SK-N-SH (cell line): ENCODE results near the gene DPF3. TPM values are rescaled to one million over a fixed set of nuclear protein-coding genes. Genes with fewer than 3 reads are reported as not detected.

Experiments used
- CTCF ChIA-PET: fragments of 300-600, 350-600 bp; formaldehyde crosslinking; extraction: SDS; loops from one replicate; lab custom pipeline; 2021; lab: Yijun Ruan, JAX
- POLR2A ChIA-PET: fragments of 350-600 bp; sonication (Branson Sonifier 250); formaldehyde crosslinking; extraction: SDS; loops from one replicate; lab custom pipeline; 2020; ENCODE audit warnings: antibody characterized with exemption, inconsistent platforms; lab: Yijun Ruan, JAX
- DNase-seq: peaks from one replicate; pipeline ENCODE4 v3.0.0; 2012
- H2AFZ ChIP-seq: fragments of 200-600 bp; sonication (generic); 2 replicates; pipeline ENCODE4 v1.8.1; 2016; ENCODE audit warnings: antibody characterized with exemption, mild to moderate bottlenecking, low read depth
- H3F3A ChIP-seq: fragments of 200-600 bp; sonication (generic); replicated peaks from 2 replicates; pipeline ENCODE3; 2016; ENCODE audit warnings: antibody characterized with exemption, mild to moderate bottlenecking; ENCODE audit not compliant: insufficient read depth
- H3K27ac ChIP-seq, 2 experiments: fragments of 200-500 bp in 1 of 2; fragments of 200-600 bp in 1 of 2; sonication (Bioruptor generic) in 1 of 2; sonication (generic), shearing (Covaris generic) in 1 of 2; 2 replicates each; pipeline versions ENCODE4 v1.5.1 to v1.6.1; 2014 to 2016; ENCODE audit warnings: low read depth in 2 of 2, inconsistent platforms in 1 of 2, low read length in 1 of 2, mild to moderate bottlenecking in 1 of 2, mixed read lengths in 1 of 2
- H3K27me3 ChIP-seq: fragments of 200-600 bp; sonication (generic), shearing (Covaris generic); 2 replicates; pipeline ENCODE4 v1.6.1; 2016; ENCODE audit warnings: mixed run types; ENCODE audit not compliant: insufficient read depth
- H3K36me3 ChIP-seq, 2 experiments: fragments of 200-500 bp in 1 of 2; fragments of 200-600 bp in 1 of 2; sonication (Bioruptor generic) in 1 of 2; sonication (generic) in 1 of 2; replicated peaks in 1 of 2; 2 replicates each; pipeline versions ENCODE3 to v1.5.1; 2014 to 2016; ENCODE audit warnings: low read length in 1 of 2, mild to moderate bottlenecking in 1 of 2; ENCODE audit not compliant: insufficient read depth in 2 of 2, control insufficient read depth in 1 of 2
- H3K4me1 ChIP-seq, 2 experiments: fragments of 200-500 bp in 1 of 2; fragments of 200-600 bp in 1 of 2; sonication (Bioruptor generic) in 1 of 2; sonication (generic), shearing (Covaris generic) in 1 of 2; 2 replicates each; pipeline versions ENCODE4 v1.5.1 to v1.6.1; 2014 to 2016; ENCODE audit warnings: low read depth in 1 of 2, low read length in 1 of 2, mixed run types in 1 of 2; ENCODE audit not compliant: insufficient read depth in 2 of 2, control insufficient read depth in 1 of 2
- H3K4me2 ChIP-seq: fragments of 200-600 bp; sonication (generic), shearing (Covaris generic); 2 replicates; pipeline ENCODE4 v1.6.1; 2017; ENCODE audit warnings: mixed run types
- H3K4me3 ChIP-seq, 2 experiments: fragments of 200-500 bp in 1 of 2; fragments of 200-600 bp in 1 of 2; sonication (Bioruptor generic) in 1 of 2; sonication (generic), shearing (Covaris generic) in 1 of 2; 2 replicates each; pipeline versions ENCODE4 v1.5.1 to v1.8.1; 2014 to 2016; ENCODE audit warnings: low read depth in 2 of 2, inconsistent platforms in 1 of 2, low read length in 1 of 2, mild to moderate bottlenecking in 1 of 2, mixed read lengths in 1 of 2, moderate library complexity in 1 of 2
- H3K79me2 ChIP-seq: fragments of 200-600 bp; sonication (generic); 2 replicates; pipeline ENCODE4 v1.8.1; 2017; ENCODE audit warnings: mild to moderate bottlenecking; ENCODE audit not compliant: insufficient read depth
- H3K9ac ChIP-seq: fragments of 200-600 bp; sonication (generic); 2 replicates; pipeline ENCODE4 v1.6.1; 2017; ENCODE audit warnings: mixed run types
- H3K9me2 ChIP-seq: fragments of 200-600 bp; sonication (generic); 2 replicates; pipeline ENCODE4 v1.6.1; 2017; ENCODE audit warnings: mixed run types
- H3K9me3 ChIP-seq: fragments of 200-600 bp; sonication (generic); 2 replicates; pipeline ENCODE4 v1.6.1; 2017; ENCODE audit warnings: mixed run types, mild to moderate bottlenecking, moderate library complexity
- H4K20me1 ChIP-seq: fragments of 200-600 bp; sonication (generic); 2 replicates; pipeline ENCODE4 v1.6.1; 2017; ENCODE audit warnings: mild to moderate bottlenecking, mixed run types; ENCODE audit not compliant: insufficient read depth
- EP300 ChIP-seq, 2 experiments: IDR thresholded peaks; 2 replicates each; pipeline versions ENCODE4 v1.4.0 to v1.6.1; 2012; ENCODE audit warnings: borderline replicate concordance in 1 of 2, low read depth in 1 of 2, low read length in 1 of 2
- EZH2phosphoT487 ChIP-seq: fragments of 200-600 bp; sonication (generic); IDR thresholded peaks from 2 replicates; pipeline ENCODE4 v1.6.1; 2017; ENCODE audit warnings: low read depth, mixed run types, mild to moderate bottlenecking, antibody characterized with exemption, moderate library complexity, borderline replicate concordance
- FOSL2 ChIP-seq: IDR thresholded peaks from 2 replicates; pipeline ENCODE4 v1.4.0; 2012; ENCODE audit warnings: low read depth, mild to moderate bottlenecking, moderate library complexity, borderline replicate concordance
- GABPA ChIP-seq: IDR thresholded peaks from 2 replicates; pipeline ENCODE4 v1.4.0; 2012; ENCODE audit warnings: low read depth, mild to moderate bottlenecking
- GATA2 ChIP-seq: sonication (generic); formaldehyde crosslinking; IDR thresholded peaks from 2 replicates; pipeline ENCODE4 v1.5.0; 2020; ENCODE audit warnings: mild to moderate bottlenecking, missing genetic modification reagents
- NRF1 ChIP-seq: IDR thresholded peaks from 2 replicates; pipeline ENCODE4 v1.6.1; 2012; ENCODE audit warnings: low read depth, mild to moderate bottlenecking, low read length
- RCOR1 ChIP-seq: fragments of 150-350 bp; IDR thresholded peaks from 2 replicates; pipeline ENCODE4 v1.6.1; 2017; ENCODE audit warnings: antibody characterized with exemption, low read length
- RFX5 ChIP-seq: IDR thresholded peaks from 2 replicates; pipeline ENCODE4 v1.6.1; 2012; ENCODE audit warnings: mild to moderate bottlenecking, improper control_type of control experiment, low read length
- RXRA ChIP-seq: IDR thresholded peaks from 2 replicates; pipeline ENCODE4 v1.4.0; 2012; ENCODE audit warnings: low read depth, mild to moderate bottlenecking, borderline replicate concordance
- SMC3 ChIP-seq: IDR thresholded peaks from 2 replicates; pipeline ENCODE4 v1.6.1; 2012; ENCODE audit warnings: low read depth, low read length, improper control_type of control experiment
- TAF1 ChIP-seq: IDR thresholded peaks from 2 replicates; pipeline ENCODE4 v1.6.1; 2012; ENCODE audit warnings: low read depth, mild to moderate bottlenecking, low read length, moderate library complexity, borderline replicate concordance
- TCF12 ChIP-seq: IDR thresholded peaks from 2 replicates; pipeline ENCODE4 v1.4.0; 2012
- YY1 ChIP-seq: IDR thresholded peaks from 2 replicates; pipeline ENCODE4 v1.4.0; 2012; ENCODE audit warnings: low read depth, mild to moderate bottlenecking
- WGBS: methylation state at CpG from one replicate; pipeline ENCODE4 v1.1.6; 2017; ENCODE audit warnings: low lambda C conversion rate; 5-methylcytosine and 5-hydroxymethylcytosine counted together
- polyA plus RNA-seq, 3 experiments: library from polyadenylated mRNA; depleted of rRNA; stranded (reverse); fragments of >200 nt; gene quantifications; 2 replicates each; pipeline ENCODE4 v1.2.3, GENCODE V29; 2012
- TF ChIP-seq, protein P1 (sequence below): IDR thresholded peaks from 2 replicates; pipeline ENCODE4 v1.4.0; 2012; ENCODE audit warnings: low read depth, borderline replicate concordance
- TF ChIP-seq, protein P2 (sequence below): IDR thresholded peaks from 2 replicates; pipeline ENCODE4; 2012
- TF ChIP-seq, protein P3 (sequence below): IDR thresholded peaks from 2 replicates; pipeline ENCODE4 v1.4.0; 2012; ENCODE audit warnings: low read depth, borderline replicate concordance

Gene DPF3
- polyA plus RNA-seq, 1 of the 3 experiments (the other 2 are of a cell fraction) = 2.8 TPM

DNA sequence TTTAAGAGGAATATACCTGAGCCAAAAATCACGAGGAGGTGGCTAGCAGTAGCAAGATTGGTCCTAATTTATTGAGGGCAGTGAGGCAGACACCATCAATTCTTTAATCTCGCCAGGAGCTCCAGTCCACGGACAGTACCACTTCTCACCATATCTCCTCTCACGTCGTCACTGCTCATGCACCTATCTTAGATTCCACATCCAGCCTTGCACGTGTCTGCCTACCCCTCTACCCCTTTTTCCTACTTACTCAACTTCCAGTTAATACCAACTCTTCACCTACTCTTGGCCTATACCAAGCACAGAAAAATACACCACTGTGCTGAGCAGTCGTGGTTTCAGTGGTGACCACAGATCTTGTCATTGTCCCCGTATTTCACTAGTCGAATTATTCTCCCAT lies 246.1 kb downstream of the DPF3 start:
- Histone ChIP-seq H3K9ac (no peak overlapping the region), H3K27ac (no peak overlapping the region), H3K4me1 (peaks cover 26 to 35% of the 10 kb centered on the region in 2 experiments), H3K36me3 (no peaks in the 10 kb centered on the region), H3K9me3 (no peaks in the 10 kb centered on the region), H3K27me3 (no peaks in the 10 kb centered on the region), H3F3A (no peaks in the 10 kb centered on the region), H3K4me2 (peak overlapping the region; percentile 56; the same call in 1 of the 2 replicates), H3K79me2 (no peaks in the 10 kb centered on the region), H2AFZ (no peak overlapping the region), H3K4me3 (no peak overlapping the region), H4K20me1 (no peaks in the 10 kb centered on the region), H3K9me2 (no peaks in the 10 kb centered on the region)
- no peak for TF ChIP-seq GATA2 (CRISPR knock-in tag)
- TF ChIP-seq, protein P1, sequence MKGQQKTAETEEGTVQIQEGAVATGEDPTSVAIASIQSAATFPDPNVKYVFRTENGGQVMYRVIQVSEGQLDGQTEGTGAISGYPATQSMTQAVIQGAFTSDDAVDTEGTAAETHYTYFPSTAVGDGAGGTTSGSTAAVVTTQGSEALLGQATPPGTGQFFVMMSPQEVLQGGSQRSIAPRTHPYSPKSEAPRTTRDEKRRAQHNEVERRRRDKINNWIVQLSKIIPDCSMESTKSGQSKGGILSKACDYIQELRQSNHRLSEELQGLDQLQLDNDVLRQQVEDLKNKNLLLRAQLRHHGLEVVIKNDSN = no peak
- no peak for TF ChIP-seq TCF12
- TF ChIP-seq RCOR1 = no peak
- TF ChIP-seq SMC3 = no peak
- TF ChIP-seq RFX5 = no peak
- TF ChIP-seq TAF1 = no peak
- no peak for TF ChIP-seq GABPA
- no peak for TF ChIP-seq RXRA
- TF ChIP-seq, protein P2, sequence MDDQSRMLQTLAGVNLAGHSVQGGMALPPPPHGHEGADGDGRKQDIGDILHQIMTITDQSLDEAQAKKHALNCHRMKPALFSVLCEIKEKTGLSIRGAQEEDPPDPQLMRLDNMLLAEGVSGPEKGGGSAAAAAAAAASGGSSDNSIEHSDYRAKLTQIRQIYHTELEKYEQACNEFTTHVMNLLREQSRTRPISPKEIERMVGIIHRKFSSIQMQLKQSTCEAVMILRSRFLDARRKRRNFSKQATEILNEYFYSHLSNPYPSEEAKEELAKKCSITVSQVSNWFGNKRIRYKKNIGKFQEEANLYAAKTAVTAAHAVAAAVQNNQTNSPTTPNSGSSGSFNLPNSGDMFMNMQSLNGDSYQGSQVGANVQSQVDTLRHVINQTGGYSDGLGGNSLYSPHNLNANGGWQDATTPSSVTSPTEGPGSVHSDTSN = no peak
- no peak for TF ChIP-seq EP300 (IDR thresholded peaks at IDR 0.05; ENCODE audit: borderline replicate concordance in 1 of 2, low read depth in 1 of 2, low read length in 1 of 2)
- no peak for TF ChIP-seq EZH2phosphoT487
- no peak for TF ChIP-seq FOSL2
- no peak for TF ChIP-seq NRF1
- TF ChIP-seq, protein P3, sequence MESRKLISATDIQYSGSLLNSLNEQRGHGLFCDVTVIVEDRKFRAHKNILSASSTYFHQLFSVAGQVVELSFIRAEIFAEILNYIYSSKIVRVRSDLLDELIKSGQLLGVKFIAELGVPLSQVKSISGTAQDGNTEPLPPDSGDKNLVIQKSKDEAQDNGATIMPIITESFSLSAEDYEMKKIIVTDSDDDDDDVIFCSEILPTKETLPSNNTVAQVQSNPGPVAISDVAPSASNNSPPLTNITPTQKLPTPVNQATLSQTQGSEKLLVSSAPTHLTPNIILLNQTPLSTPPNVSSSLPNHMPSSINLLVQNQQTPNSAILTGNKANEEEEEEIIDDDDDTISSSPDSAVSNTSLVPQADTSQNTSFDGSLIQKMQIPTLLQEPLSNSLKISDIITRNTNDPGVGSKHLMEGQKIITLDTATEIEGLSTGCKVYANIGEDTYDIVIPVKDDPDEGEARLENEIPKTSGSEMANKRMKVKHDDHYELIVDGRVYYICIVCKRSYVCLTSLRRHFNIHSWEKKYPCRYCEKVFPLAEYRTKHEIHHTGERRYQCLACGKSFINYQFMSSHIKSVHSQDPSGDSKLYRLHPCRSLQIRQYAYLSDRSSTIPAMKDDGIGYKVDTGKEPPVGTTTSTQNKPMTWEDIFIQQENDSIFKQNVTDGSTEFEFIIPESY = no peak
- TF ChIP-seq YY1 = no peak
- no peak for DNase-seq
- POLR2A ChIA-PET = no interaction called here
- 82% methylated on average over 9 of the region's 9 CpGs for WGBS
- CTCF ChIA-PET = no interaction called here
